Lung (tissue), 12 donors: ENCODE data around the gene FZD10. TPM values are rescaled to one million over a fixed set of nuclear protein-coding genes. Genes with fewer than 3 reads are reported as not detected.

Experiments used
- ATAC-seq: fragments of 200-7000 bp; cut with Tn5 transposase; one replicate; pipeline ENCODE4 v1.9.1; 2020; ENCODE audit warnings: moderate number of reproducible peaks; ENCODE audit not compliant: insufficient read depth, low FRiP score
- DNase-seq, 3 donors: peaks; one replicate each; pipeline ENCODE4 v3.0.0-alpha.2; 2013 to 2017
- H3K27ac ChIP-seq, 2 donors: one replicate each; pipeline ENCODE4 v1.5.1; 2013; ENCODE audit warnings: mild to moderate bottlenecking in 2 of 2, moderate library complexity in 2 of 2, control low read depth in 1 of 2, inconsistent platforms in 1 of 2, low read depth in 1 of 2, low read length in 1 of 2
- H3K27me3 ChIP-seq, 3 donors: one replicate each; pipeline ENCODE4 v1.5.1; 2013; ENCODE audit warnings: low read length in 2 of 3; ENCODE audit not compliant: control insufficient read depth in 3 of 3, insufficient read depth in 3 of 3
- H3K36me3 ChIP-seq, 4 donors: one replicate each; pipeline ENCODE4 v1.5.1; 2013; ENCODE audit warnings: low read length in 4 of 4, mild to moderate bottlenecking in 1 of 4, moderate library complexity in 1 of 4; ENCODE audit not compliant: control insufficient read depth in 4 of 4, insufficient read depth in 4 of 4
- H3K4me1 ChIP-seq, 5 donors: one replicate each; pipeline ENCODE4 v1.5.1; 2013; ENCODE audit warnings: low read length in 5 of 5, mild to moderate bottlenecking in 2 of 5, moderate library complexity in 1 of 5; ENCODE audit not compliant: control insufficient read depth in 5 of 5, insufficient read depth in 5 of 5
- H3K4me3 ChIP-seq: one replicate; pipeline ENCODE4 v1.5.1; 2013; ENCODE audit warnings: mild to moderate bottlenecking, control low read depth, moderate library complexity
- H3K9ac ChIP-seq, 2 donors: one replicate each; pipeline ENCODE4 v1.5.1; 2013; ENCODE audit warnings: low read length in 2 of 2, control low read depth in 1 of 2; ENCODE audit not compliant: insufficient read depth in 1 of 2
- H3K9me3 ChIP-seq, 4 donors: one replicate each; pipeline ENCODE4 v1.5.1; 2013; ENCODE audit warnings: low read length in 3 of 4, mild to moderate bottlenecking in 1 of 4, moderate library complexity in 1 of 4; ENCODE audit not compliant: control insufficient read depth in 4 of 4, insufficient read depth in 3 of 4
- WGBS, 2 donors: extraction: QIAGEN DNeasy Blood & Tissue Kit; methylation state at CpG; one replicate each; pipeline ENCODE4 v1.1.7; 2013; 5-methylcytosine and 5-hydroxymethylcytosine counted together
- polyA plus RNA-seq, 2 donors: library from polyadenylated mRNA; stranded (reverse); fragments of 200-250 nt; gene quantifications; one replicate each; pipeline ENCODE4 v1.2.1, GENCODE V29; 2013
- total RNA-seq, 2 donors: library from RNA; depleted of rRNA in 1 of 2; stranded (reverse); fragments of >200 nt in 1 of 2; gene quantifications; one replicate each; pipeline ENCODE4 v1.2.1, GENCODE V29; 2014 to 2021
- TF ChIP-seq, protein P1 (sequence below): IDR thresholded peaks from 2 replicates; pipeline ENCODE4 v1.5.1; 2012; ENCODE audit warnings: mild to moderate bottlenecking; ENCODE audit errors: control extremely low read depth, extremely low read depth
- donor health status: control.
- donor health status: control.
- donor health status: Bipolar disorder and iron deficiency.
- donor health status: healthy.
- donor health status: DM: yes; HTN: yes; CAD: no.

The FZD10 gene
- total and polyA plus RNA-seq, 4 donors: 0.49 to 1.8 (median 1.1) TPM

DNA sequence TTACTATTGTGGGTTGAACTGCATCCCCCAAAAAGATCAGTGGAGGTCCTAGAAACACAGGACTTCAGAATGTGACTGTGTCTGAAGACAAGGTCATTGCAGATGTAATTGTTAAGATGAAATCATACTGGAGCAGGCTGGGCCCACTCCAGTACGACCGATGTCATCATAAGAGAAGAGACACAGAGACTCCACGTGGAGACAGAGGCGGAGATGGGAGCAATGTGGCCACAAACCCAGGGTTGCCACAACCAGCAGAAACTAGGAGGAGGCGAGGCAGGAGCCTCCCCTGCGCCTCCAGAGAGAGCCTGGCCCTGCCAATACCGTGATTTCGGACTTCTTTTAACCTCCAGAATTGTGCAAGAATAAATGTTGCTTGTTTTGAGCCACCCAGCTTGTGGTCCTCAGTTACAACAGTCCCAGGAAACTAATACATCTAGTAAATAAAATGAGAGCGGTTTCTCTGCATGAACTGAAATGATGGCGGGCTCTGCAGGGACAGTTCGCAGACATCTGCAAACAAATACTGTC lies 25.7 kb upstream of the FZD10 start:
- Histone ChIP-seq H3K36me3 (no peaks in the 10 kb centered on the region), H3K9me3 (peaks cover 0 to 2% (median 0%) of the 10 kb centered on the region in 4 donors), H3K27me3 (peaks cover 2 to 23% (median 4%) of the 10 kb centered on the region in 3 donors), H3K27ac (no peak overlapping the region), H3K9ac (no peak overlapping the region), H3K4me3 (no peak overlapping the region), H3K4me1 (peaks cover 0 to 24% (median 0%) of the 10 kb centered on the region in 5 donors)
- ATAC-seq (no peak), DNase-seq (peak in 2 of 3 donors; percentile 47 to 64)
- TF ChIP-seq, protein P1, sequence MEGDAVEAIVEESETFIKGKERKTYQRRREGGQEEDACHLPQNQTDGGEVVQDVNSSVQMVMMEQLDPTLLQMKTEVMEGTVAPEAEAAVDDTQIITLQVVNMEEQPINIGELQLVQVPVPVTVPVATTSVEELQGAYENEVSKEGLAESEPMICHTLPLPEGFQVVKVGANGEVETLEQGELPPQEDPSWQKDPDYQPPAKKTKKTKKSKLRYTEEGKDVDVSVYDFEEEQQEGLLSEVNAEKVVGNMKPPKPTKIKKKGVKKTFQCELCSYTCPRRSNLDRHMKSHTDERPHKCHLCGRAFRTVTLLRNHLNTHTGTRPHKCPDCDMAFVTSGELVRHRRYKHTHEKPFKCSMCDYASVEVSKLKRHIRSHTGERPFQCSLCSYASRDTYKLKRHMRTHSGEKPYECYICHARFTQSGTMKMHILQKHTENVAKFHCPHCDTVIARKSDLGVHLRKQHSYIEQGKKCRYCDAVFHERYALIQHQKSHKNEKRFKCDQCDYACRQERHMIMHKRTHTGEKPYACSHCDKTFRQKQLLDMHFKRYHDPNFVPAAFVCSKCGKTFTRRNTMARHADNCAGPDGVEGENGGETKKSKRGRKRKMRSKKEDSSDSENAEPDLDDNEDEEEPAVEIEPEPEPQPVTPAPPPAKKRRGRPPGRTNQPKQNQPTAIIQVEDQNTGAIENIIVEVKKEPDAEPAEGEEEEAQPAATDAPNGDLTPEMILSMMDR: no peak
- WGBS, 2 donors: 80 to 82% methylated on average over 11 of the region's 11 CpGs

DNA sequence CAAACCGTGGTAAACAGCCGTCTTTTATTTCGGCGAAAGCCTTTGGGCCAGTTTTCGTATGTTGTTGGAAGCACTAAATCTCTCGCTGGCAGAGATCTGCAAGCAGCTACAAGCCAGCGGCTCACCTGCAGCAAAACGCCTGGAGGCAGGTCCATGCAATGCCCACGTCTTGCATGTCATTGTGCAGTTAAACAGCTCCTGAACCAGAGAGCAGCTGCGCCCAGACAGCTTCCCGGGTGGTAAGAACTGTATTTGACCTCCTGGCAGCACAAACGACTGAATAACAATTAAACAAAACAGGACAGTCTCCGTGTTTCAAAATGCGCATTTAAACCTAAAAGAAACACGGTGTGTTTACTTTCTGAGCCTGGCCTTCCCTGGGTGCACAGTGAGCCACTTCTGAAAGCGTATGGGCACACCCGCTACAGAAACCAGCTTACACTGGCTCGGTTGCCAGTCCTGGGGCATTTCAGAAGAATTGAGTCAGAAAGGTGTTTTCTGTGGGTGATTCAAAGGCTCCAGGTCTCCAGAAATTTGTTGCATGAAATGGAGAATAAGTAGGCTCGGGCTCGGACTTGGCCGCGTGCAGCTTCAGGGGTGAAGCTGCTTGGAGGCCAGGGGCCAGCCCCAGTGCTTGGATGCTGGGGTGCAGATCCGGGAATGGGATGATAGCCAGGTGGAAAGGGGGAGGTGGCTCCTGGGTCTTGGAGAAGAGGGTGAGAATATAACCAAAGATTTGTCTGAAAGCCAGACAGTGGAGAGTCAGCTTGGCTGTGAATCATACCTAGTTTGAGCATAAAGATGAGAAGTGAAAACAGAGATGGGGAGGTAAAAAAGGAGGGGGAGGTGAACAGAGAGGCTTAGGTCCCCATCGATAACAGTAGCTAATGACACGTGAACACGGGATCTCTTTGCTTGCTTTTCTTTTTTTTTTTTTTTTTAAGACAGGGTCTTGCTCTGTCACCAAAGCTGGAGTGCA lies 24.9 kb upstream of the FZD10 start:
- WGBS, 2 donors: 57 to 58% methylated on average over 26 of the region's 26 CpGs
- Histone ChIP-seq H3K9ac (no peak overlapping the region), H3K36me3 (no peaks in the 10 kb centered on the region), H3K27ac (no peak overlapping the region), H3K27me3 (peaks cover 2 to 23% (median 4%) of the 10 kb centered on the region in 3 donors), H3K4me1 (peaks cover 0 to 24% (median 0%) of the 10 kb centered on the region in 5 donors), H3K9me3 (peaks cover 0 to 2% (median 0%) of the 10 kb centered on the region in 4 donors), H3K4me3 (no peak overlapping the region)
- DNase-seq (peak in 2 of 3 donors; percentile 52 to 61), ATAC-seq (no peak)
- TF ChIP-seq, protein P1: no peak

DNA sequence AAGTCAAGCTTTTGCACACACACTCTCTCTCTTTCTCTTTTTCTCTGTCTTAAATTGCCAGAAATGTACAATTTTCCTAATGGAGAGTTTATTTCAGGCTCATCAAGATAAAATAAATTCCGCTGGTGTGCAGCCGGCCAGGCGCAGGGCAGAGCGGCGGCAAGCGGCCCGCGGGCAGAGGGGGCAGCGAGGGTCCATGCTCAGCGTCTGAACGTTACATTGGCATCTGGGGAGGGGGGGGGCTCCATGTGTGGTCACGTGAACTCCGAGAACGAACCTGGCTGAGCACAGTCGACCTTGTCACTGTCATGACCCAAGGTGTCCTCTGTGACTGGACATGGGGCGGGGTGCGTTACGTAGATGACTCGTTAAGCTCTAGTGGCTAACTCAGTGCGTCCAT lies 23.8 kb upstream of the FZD10 start:
- 85 to 88% methylated on average over 20 of the region's 20 CpGs for WGBS, 2 donors
- peaks cover 0 to 28% (median 4%) of the 10 kb centered on the region in 3 donors for H3K27me3 ChIP-seq
- H3K36me3 ChIP-seq: no peaks in the 10 kb centered on the region
- H3K9ac ChIP-seq: no peak overlapping the region
- DNase-seq: no peak
- H3K9me3 ChIP-seq: peaks cover 0 to 2% (median 0%) of the 10 kb centered on the region in 4 donors
- TF ChIP-seq, protein P1: no peak
- H3K4me3 ChIP-seq: no peak overlapping the region
- no peak for ATAC-seq
- no peak overlapping the region for H3K27ac ChIP-seq
- H3K4me1 ChIP-seq: peaks cover 0 to 24% (median 0%) of the 10 kb centered on the region in 5 donors
